Measurements from ENCODE around the gene AIG1. TPM values are rescaled to one million over a fixed set of nuclear protein-coding genes. Genes with fewer than 3 reads are reported as not detected.
A peak's percentile ranks its signal among the peaks of the same experiment; 100 is the strongest.

Gene AIG1
- total and polyA plus RNA-seq, 4 donors: 19.9 to 31.7 (median 27.3) TPM

- H3K27ac ChIP-seq (ENCODE audit: low read depth in 1 of 2, low read length in 1 of 2): no peak overlapping the region
- no peak overlapping the region for H3K9ac ChIP-seq (ENCODE audit: insufficient read depth in 1 of 2, low read length in 2 of 2)
- peak in 2 of 3 donors; percentile 7 to 17 for DNase-seq
- no peaks in the 10 kb centered on the region for H3K27me3 ChIP-seq (ENCODE audit: control insufficient read depth in 3 of 3, insufficient read depth in 3 of 3, low read length in 2 of 3)
- TF ChIP-seq CTCF (IDR thresholded peaks at IDR 0.05; ENCODE audit: control extremely low read depth, extremely low read depth): no peak
- WGBS, 2 donors: 54 to 57% methylated on average over 2 of the region's 2 CpGs
- H3K36me3 ChIP-seq (ENCODE audit: control insufficient read depth in 4 of 4, insufficient read depth in 4 of 4, low read length in 4 of 4): peaks cover 0 to 3% (median 0%) of the 10 kb centered on the region in 4 donors
- no peak for ATAC-seq (ENCODE audit: insufficient read depth, low FRiP score)
- H3K9me3 ChIP-seq (ENCODE audit: control insufficient read depth in 4 of 4, insufficient read depth in 3 of 4, low read length in 3 of 4): no peaks in the 10 kb centered on the region
- H3K4me1 ChIP-seq (ENCODE audit: control insufficient read depth in 5 of 5, insufficient read depth in 5 of 5, low read length in 5 of 5): peaks cover 0 to 10% (median 0%) of the 10 kb centered on the region in 5 donors
- H3K4me3 ChIP-seq: no peak overlapping the region
These were observed 37.5 kb downstream of the AIG1 start for GRCh38 chr6:143098054-143098671.

- no peaks in the 10 kb centered on the region for H3K9me3 ChIP-seq (ENCODE audit: control insufficient read depth in 4 of 4, insufficient read depth in 3 of 4, low read length in 3 of 4)
- DNase-seq (no peak), ATAC-seq (ENCODE audit: insufficient read depth, low FRiP score) (no peak)
- TF ChIP-seq CTCF (IDR thresholded peaks at IDR 0.05; ENCODE audit: control extremely low read depth, extremely low read depth): no peak
- no peak overlapping the region for H3K9ac ChIP-seq (ENCODE audit: insufficient read depth in 1 of 2, low read length in 2 of 2)
- no peak overlapping the region for H3K4me3 ChIP-seq
- H3K27ac ChIP-seq (ENCODE audit: low read depth in 1 of 2, low read length in 1 of 2): no peak overlapping the region
- H3K36me3 ChIP-seq (ENCODE audit: control insufficient read depth in 4 of 4, insufficient read depth in 4 of 4, low read length in 4 of 4): no peaks in the 10 kb centered on the region
- peaks cover 0 to 14% (median 0%) of the 10 kb centered on the region in 5 donors for H3K4me1 ChIP-seq (ENCODE audit: control insufficient read depth in 5 of 5, insufficient read depth in 5 of 5, low read length in 5 of 5)
- H3K27me3 ChIP-seq (ENCODE audit: control insufficient read depth in 3 of 3, insufficient read depth in 3 of 3, low read length in 2 of 3): no peaks in the 10 kb centered on the region
- 96 to 100% methylated on average over 2 of the region's 2 CpGs for WGBS, 2 donors
These were observed 39.0 kb downstream of the AIG1 start for GRCh38 chr6:143099647-143100046.

DNA sequence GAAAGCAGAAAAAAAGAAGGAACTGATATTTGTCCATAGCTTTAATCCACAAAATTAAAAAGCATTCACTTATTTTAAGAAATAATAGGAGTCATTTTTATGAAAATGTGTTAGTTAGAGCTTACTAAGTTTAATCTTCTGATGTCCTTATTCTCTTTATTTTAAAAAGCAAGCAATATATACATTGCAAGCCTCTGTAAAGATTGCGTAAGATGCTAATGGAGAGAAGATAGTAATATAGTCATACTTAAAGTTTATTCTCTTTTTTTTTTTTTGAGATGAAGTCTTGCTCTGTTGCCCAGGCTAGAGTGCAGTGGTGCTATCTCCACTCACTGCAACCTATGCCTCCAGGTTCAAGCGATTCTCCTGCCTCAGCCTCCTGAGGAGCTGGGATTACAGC lies 39.7 kb downstream of the AIG1 start:
- ATAC-seq (ENCODE audit: insufficient read depth, low FRiP score) (no peak), DNase-seq (no peak)
- Histone ChIP-seq H3K9ac (ENCODE audit: insufficient read depth in 1 of 2, low read length in 2 of 2) (no peak overlapping the region), H3K4me3 (no peak overlapping the region), H3K4me1 (ENCODE audit: control insufficient read depth in 5 of 5, insufficient read depth in 5 of 5, low read length in 5 of 5) (peaks cover 0 to 14% (median 0%) of the 10 kb centered on the region in 5 donors), H3K9me3 (ENCODE audit: control insufficient read depth in 4 of 4, insufficient read depth in 3 of 4, low read length in 3 of 4) (no peaks in the 10 kb centered on the region), H3K27me3 (ENCODE audit: control insufficient read depth in 3 of 3, insufficient read depth in 3 of 3, low read length in 2 of 3) (no peaks in the 10 kb centered on the region), H3K36me3 (ENCODE audit: control insufficient read depth in 4 of 4, insufficient read depth in 4 of 4, low read length in 4 of 4) (no peaks in the 10 kb centered on the region), H3K27ac (ENCODE audit: low read depth in 1 of 2, low read length in 1 of 2) (no peak overlapping the region)
- 97 to 100% methylated on average over 2 of the region's 2 CpGs for WGBS, 2 donors
- TF ChIP-seq CTCF (IDR thresholded peaks at IDR 0.05; ENCODE audit: control extremely low read depth, extremely low read depth): no peak

GRCh38 chr6:143103916-143104315 lies 43.2 kb downstream of the AIG1 start:
- H3K9me3 ChIP-seq (ENCODE audit: control insufficient read depth in 4 of 4, insufficient read depth in 3 of 4, low read length in 3 of 4): no peaks in the 10 kb centered on the region
- no peaks in the 10 kb centered on the region for H3K36me3 ChIP-seq (ENCODE audit: control insufficient read depth in 4 of 4, insufficient read depth in 4 of 4, low read length in 4 of 4)
- H3K27me3 ChIP-seq (ENCODE audit: control insufficient read depth in 3 of 3, insufficient read depth in 3 of 3, low read length in 2 of 3): no peaks in the 10 kb centered on the region
- no peak overlapping the region for H3K4me3 ChIP-seq
- no peak for DNase-seq
- H3K27ac ChIP-seq (ENCODE audit: low read depth in 1 of 2, low read length in 1 of 2): no peak overlapping the region
- 86 to 97% methylated on average over 1 of the region's 1 CpG for WGBS, 2 donors
- TF ChIP-seq CTCF (IDR thresholded peaks at IDR 0.05; ENCODE audit: control extremely low read depth, extremely low read depth): no peak
- no peak overlapping the region for H3K9ac ChIP-seq (ENCODE audit: insufficient read depth in 1 of 2, low read length in 2 of 2)
- ATAC-seq (ENCODE audit: insufficient read depth, low FRiP score): no peak
- peaks cover 0 to 13% (median 0%) of the 10 kb centered on the region in 5 donors for H3K4me1 ChIP-seq (ENCODE audit: control insufficient read depth in 5 of 5, insufficient read depth in 5 of 5, low read length in 5 of 5)
